HEK293 (cell line): ENCODE data around the gene PLPP1.
A peak's percentile ranks its signal among the peaks of the same experiment; 100 is the strongest.

Experiments
- CTCF ChIA-PET: fragments of 350-600 bp; formaldehyde crosslinking; extraction: SDS; loops from one replicate; lab custom pipeline; 2021; ENCODE audit warnings: antibody characterized with exemption; lab: Yijun Ruan, JAX
- POLR2A ChIA-PET: fragments of 300-600 bp; formaldehyde crosslinking; extraction: SDS; loops from one replicate; lab custom pipeline; 2020; ENCODE audit warnings: antibody characterized with exemption, inconsistent platforms; lab: Yijun Ruan, JAX
- H3K27ac ChIP-seq: fragments of 200-500 bp; sonication (Bioruptor generic); 2 replicates; pipeline ENCODE4 v1.5.1; 2014; ENCODE audit warnings: low read depth, low read length, control low read depth, inconsistent platforms; ENCODE audit errors: extremely low read depth
- H3K36me3 ChIP-seq, 2 experiments: fragments of 200-500 bp in 1 of 2; sonication (Bioruptor generic) in 1 of 2; 1 replicate in 1 of 2; 2 replicates in 1 of 2; pipeline ENCODE4 v1.5.1; 2014 to 2017; ENCODE audit warnings: inconsistent platforms in 2 of 2, low read length in 2 of 2; ENCODE audit not compliant: control insufficient read depth in 2 of 2, insufficient read depth in 1 of 2
- H3K4me1 ChIP-seq: fragments of 200-500 bp; sonication (Bioruptor generic); 2 replicates; pipeline ENCODE4 v1.5.1; 2014; ENCODE audit warnings: mild to moderate bottlenecking, low read length, inconsistent platforms; ENCODE audit not compliant: control insufficient read depth, insufficient read depth
- H3K4me3 ChIP-seq: 2 replicates; pipeline ENCODE4 v1.5.1; 2011; ENCODE audit warnings: low read depth, mild to moderate bottlenecking, control low read depth, low read length, moderate library complexity
- H3K9me3 ChIP-seq: fragments of 200-500 bp; sonication (Bioruptor generic); 2 replicates; pipeline ENCODE4 v1.5.1; 2014; ENCODE audit warnings: low read depth, low read length, inconsistent platforms; ENCODE audit not compliant: control insufficient read depth, insufficient read depth
- HOXC10 ChIP-seq: sonication (generic); formaldehyde crosslinking; IDR thresholded peaks from 2 replicates; pipeline ENCODE4 v1.8.1; 2023; ENCODE audit warnings: mild to moderate bottlenecking, missing genetic modification reagents
- SETDB1 ChIP-seq: IDR thresholded peaks from one replicate; pipeline ENCODE4 v1.6.1; 2017; ENCODE audit warnings: mild to moderate bottlenecking, low read length, moderate library complexity, mixed read lengths; ENCODE audit not compliant: insufficient read length
- WT1 ChIP-seq: fragments of 450-650 bp; formaldehyde crosslinking; IDR thresholded peaks from 2 replicates; pipeline ENCODE4 v1.5.1; 2016; ENCODE audit warnings: missing biosample characterization, missing genetic modification characterization
- ZFP3 ChIP-seq: fragments of 450-650 bp; formaldehyde crosslinking; IDR thresholded peaks from 2 replicates; pipeline ENCODE4 v1.5.1; 2016; ENCODE audit warnings: low read depth, missing biosample characterization, missing genetic modification characterization
- ZNF157 ChIP-seq: fragments of 450-650 bp; formaldehyde crosslinking; IDR thresholded peaks from 2 replicates; pipeline ENCODE4 v1.5.1; 2016; ENCODE audit warnings: missing biosample characterization, missing genetic modification characterization
- ZNF23 ChIP-seq: fragments of 450-650 bp; formaldehyde crosslinking; IDR thresholded peaks from 2 replicates; pipeline ENCODE4 v1.5.1; 2016; ENCODE audit warnings: missing biosample characterization, missing genetic modification characterization, borderline replicate concordance
- ZNF248 ChIP-seq: fragments of 450-650 bp; formaldehyde crosslinking; IDR thresholded peaks from 2 replicates; pipeline ENCODE4 v1.5.1; 2017; ENCODE audit warnings: missing biosample characterization, missing genetic modification characterization
- ZNF302 ChIP-seq: fragments of 450-650 bp; formaldehyde crosslinking; IDR thresholded peaks from 2 replicates; pipeline ENCODE4 v1.5.1; 2016; ENCODE audit warnings: missing biosample characterization, missing genetic modification characterization, low read depth
- ZNF311 ChIP-seq: fragments of 450-650 bp; formaldehyde crosslinking; IDR thresholded peaks from 2 replicates; pipeline ENCODE4 v1.5.1; 2017; ENCODE audit warnings: missing biosample characterization, missing genetic modification characterization, borderline replicate concordance
- ZNF426 ChIP-seq: fragments of 450-650 bp; formaldehyde crosslinking; IDR thresholded peaks from 2 replicates; pipeline ENCODE4 v1.5.1; 2017; ENCODE audit warnings: missing biosample characterization, missing genetic modification characterization, mild to moderate bottlenecking, inconsistent platforms, moderate library complexity
- ZNF48 ChIP-seq: fragments of 450-650 bp; formaldehyde crosslinking; IDR thresholded peaks from 2 replicates; pipeline ENCODE4 v1.5.1; 2016; ENCODE audit warnings: missing biosample characterization, missing genetic modification characterization
- ZNF664 ChIP-seq: fragments of 450-650 bp; formaldehyde crosslinking; IDR thresholded peaks from 2 replicates; pipeline ENCODE4 v1.5.1; 2016; ENCODE audit warnings: missing biosample characterization, missing genetic modification characterization
- ZNF692 ChIP-seq: fragments of 450-650 bp; formaldehyde crosslinking; IDR thresholded peaks from 2 replicates; pipeline ENCODE4 v1.5.1; 2016; ENCODE audit warnings: missing biosample characterization, missing genetic modification characterization
- ZNF837 ChIP-seq: fragments of 450-650 bp; formaldehyde crosslinking; IDR thresholded peaks from 2 replicates; pipeline ENCODE4 v1.5.1; 2016; ENCODE audit warnings: missing biosample characterization, missing genetic modification characterization
- ZSCAN18 ChIP-seq: fragments of 450-650 bp; formaldehyde crosslinking; IDR thresholded peaks from 2 replicates; pipeline ENCODE4 v1.5.1; 2016; ENCODE audit warnings: missing biosample characterization, missing genetic modification characterization
- ZXDB ChIP-seq: fragments of 450-650 bp; formaldehyde crosslinking; IDR thresholded peaks from 2 replicates; pipeline ENCODE4 v1.5.1; 2016; ENCODE audit warnings: missing biosample characterization, missing genetic modification characterization
- TF ChIP-seq, protein P1 (sequence below): fragments of 450-650 bp; formaldehyde crosslinking; IDR thresholded peaks from 2 replicates; pipeline ENCODE4 v1.5.1; 2017; ENCODE audit warnings: missing biosample characterization, missing genetic modification characterization
- TF ChIP-seq, protein P2 (sequence below): fragments of 450-650 bp; formaldehyde crosslinking; IDR thresholded peaks from 2 replicates; pipeline ENCODE4 v1.5.1; 2017; ENCODE audit warnings: missing biosample characterization, missing genetic modification characterization

Gene PLPP1

DNA sequence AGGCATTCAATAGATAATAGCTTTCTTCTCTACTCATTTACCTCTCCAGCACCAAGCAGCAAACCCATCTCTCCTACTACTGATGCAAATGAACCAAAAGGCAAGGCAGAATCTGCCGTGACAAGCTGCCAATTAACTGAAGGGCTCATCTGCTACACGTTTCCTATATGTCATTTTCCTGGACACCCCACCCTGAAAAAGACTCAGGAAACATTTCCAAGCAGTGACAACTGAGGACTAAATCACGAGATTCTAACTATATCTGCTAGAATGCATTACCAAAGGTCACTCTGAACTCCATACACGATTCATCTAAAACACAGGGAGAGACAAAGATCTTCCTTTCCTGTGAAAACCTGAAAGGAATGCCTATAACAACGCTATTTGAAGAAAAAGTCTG is 12.9 kb downstream of the PLPP1 start:
- Histone ChIP-seq H3K27ac (no peak overlapping the region), H3K36me3 (no peaks in the 10 kb centered on the region; a peak in 1 of 3 replicates), H3K4me1 (no peaks in the 10 kb centered on the region; the same call in 1 of the 2 replicates), H3K9me3 (no peaks in the 10 kb centered on the region), H3K4me3 (no peak overlapping the region)
- POLR2A ChIA-PET: no interaction called here
- TF ChIP-seq ZFP3 (tag by site-specific recombination) (no peak), ZNF302 (tag by site-specific recombination) (no peak), ZXDB (tag by site-specific recombination) (no peak), ZNF837 (no peak), WT1 (tag by site-specific recombination) (no peak), ZNF311 (tag by site-specific recombination) (no peak), ZNF692 (tag by site-specific recombination) (no peak), ZNF157 (tag by site-specific recombination) (no peak), HOXC10 (no peak), SETDB1 (no peak), ZNF48 (tag by site-specific recombination) (no peak), ZSCAN18 (tag by site-specific recombination) (no peak), ZNF426 (tag by site-specific recombination) (no peak), ZNF248 (no peak)
- TF ChIP-seq, protein P1, sequence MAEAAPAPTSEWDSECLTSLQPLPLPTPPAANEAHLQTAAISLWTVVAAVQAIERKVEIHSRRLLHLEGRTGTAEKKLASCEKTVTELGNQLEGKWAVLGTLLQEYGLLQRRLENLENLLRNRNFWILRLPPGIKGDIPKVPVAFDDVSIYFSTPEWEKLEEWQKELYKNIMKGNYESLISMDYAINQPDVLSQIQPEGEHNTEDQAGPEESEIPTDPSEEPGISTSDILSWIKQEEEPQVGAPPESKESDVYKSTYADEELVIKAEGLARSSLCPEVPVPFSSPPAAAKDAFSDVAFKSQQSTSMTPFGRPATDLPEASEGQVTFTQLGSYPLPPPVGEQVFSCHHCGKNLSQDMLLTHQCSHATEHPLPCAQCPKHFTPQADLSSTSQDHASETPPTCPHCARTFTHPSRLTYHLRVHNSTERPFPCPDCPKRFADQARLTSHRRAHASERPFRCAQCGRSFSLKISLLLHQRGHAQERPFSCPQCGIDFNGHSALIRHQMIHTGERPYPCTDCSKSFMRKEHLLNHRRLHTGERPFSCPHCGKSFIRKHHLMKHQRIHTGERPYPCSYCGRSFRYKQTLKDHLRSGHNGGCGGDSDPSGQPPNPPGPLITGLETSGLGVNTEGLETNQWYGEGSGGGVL: no peak
- TF ChIP-seq, protein P2, sequence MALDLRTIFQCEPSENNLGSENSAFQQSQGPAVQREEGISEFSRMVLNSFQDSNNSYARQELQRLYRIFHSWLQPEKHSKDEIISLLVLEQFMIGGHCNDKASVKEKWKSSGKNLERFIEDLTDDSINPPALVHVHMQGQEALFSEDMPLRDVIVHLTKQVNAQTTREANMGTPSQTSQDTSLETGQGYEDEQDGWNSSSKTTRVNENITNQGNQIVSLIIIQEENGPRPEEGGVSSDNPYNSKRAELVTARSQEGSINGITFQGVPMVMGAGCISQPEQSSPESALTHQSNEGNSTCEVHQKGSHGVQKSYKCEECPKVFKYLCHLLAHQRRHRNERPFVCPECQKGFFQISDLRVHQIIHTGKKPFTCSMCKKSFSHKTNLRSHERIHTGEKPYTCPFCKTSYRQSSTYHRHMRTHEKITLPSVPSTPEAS (tag by site-specific recombination): no peak
- CTCF ChIA-PET: interaction anchor here (0.7 kb wide), 1 partner anchor 129 kb away, joined by 3 read pairs; no protein-coding TSS in a partner anchor

DNA sequence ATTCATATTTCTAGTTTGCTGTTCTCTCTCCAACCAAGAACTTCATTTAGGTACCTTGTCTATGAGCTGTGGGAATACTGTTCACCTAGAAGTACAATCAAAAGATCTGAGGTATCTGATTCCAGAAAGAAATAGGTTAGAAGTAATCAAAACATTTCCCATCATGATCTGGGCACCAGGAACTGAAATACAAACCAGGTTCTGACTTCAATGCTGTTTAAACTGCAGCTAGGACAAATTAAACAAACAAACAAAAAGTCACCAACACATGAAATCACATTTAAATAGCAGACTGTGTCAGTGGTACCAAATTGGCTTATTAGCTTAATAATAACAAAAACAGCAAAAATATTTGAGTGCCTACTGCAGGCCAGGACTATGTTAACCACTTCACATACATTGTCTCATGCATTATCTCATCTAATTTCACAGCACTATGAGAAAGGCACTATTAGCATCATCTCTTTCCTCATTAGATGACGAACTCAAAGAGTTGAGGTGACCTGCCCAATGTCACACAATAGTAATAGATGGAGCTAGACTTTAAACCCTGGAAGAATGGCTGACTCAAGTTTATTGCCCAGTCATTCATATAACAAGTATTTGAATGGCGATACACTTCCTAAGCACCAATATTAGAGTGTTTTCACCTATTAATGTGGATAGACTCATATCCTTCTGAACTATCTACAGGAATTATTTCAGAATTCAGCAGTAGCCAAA is 14.5 kb downstream of the PLPP1 start:
- TF ChIP-seq ZNF664 (tag by site-specific recombination) (peak; percentile 83), ZNF23 (no peak)
- Histone ChIP-seq H3K27ac (no peak overlapping the region), H3K4me3 (no peak overlapping the region), H3K9me3 (no peaks in the 10 kb centered on the region), H3K36me3 (no peaks in the 10 kb centered on the region; a peak in 1 of 3 replicates), H3K4me1 (no peaks in the 10 kb centered on the region; the same call in 1 of the 2 replicates)
- CTCF ChIA-PET: interaction anchor here (0.9 to 1.6 kb wide), 2 partner anchors 8 to 11 kb away, joined by 5 to 6 read pairs; no protein-coding TSS in a partner anchor
- POLR2A ChIA-PET: no interaction called here
